OCI-LY1 (cell line): ENCODE data around the gene ABCC6.

Experiments used
- EZH2 ChIP-seq: fragments of 200-600 bp; sonication (generic), shearing (Covaris generic); IDR thresholded peaks from 2 replicates; pipeline ENCODE4 v1.8.0; 2017; ENCODE audit warnings: borderline replicate concordance, mixed run types, mild to moderate bottlenecking, antibody characterized with exemption, low read length, moderate library complexity, mixed read lengths
- TF ChIP-seq, protein P1 (sequence below): fragments of 200-600 bp; sonication (generic), shearing (Covaris generic); IDR thresholded peaks from 2 replicates; pipeline ENCODE4 v1.5.1; 2017; ENCODE audit warnings: mild to moderate bottlenecking, antibody characterized with exemption, low read length, moderate library complexity, mixed read lengths

DNA sequence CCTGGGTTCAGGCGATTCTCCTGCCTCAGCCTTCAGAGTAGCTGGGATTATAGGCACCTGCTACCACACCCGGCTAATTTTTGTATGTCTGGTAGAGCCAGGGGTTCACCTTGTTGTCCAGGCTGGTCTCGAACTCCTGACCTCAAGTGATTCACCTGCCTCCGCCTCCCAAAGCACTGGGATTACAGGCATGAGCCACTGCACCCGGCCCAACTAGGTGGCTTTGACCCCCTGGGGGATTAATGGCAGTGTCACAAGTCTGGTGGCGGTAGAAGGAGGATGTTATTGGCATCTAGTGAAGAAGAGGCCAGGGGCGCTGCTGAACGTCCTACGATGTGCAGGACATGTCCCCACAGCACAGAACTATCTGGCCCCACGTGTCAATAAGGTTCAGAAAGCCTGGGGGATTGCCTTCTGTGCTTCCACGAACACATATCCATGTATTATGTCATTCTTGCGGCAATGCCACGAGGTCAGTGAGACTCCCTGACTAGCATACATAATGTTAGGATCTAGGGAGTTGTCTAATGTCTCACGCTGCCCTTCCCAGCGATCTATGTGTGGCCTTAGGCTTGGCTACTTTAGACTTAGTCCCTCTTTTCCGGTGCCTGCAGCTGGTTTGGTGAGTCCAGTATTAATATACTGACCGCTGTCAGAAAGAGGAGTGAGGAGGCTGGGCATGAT is 75.8 kb downstream of the ABCC6 start:
- no peak for TF ChIP-seq EZH2
- TF ChIP-seq, protein P1, sequence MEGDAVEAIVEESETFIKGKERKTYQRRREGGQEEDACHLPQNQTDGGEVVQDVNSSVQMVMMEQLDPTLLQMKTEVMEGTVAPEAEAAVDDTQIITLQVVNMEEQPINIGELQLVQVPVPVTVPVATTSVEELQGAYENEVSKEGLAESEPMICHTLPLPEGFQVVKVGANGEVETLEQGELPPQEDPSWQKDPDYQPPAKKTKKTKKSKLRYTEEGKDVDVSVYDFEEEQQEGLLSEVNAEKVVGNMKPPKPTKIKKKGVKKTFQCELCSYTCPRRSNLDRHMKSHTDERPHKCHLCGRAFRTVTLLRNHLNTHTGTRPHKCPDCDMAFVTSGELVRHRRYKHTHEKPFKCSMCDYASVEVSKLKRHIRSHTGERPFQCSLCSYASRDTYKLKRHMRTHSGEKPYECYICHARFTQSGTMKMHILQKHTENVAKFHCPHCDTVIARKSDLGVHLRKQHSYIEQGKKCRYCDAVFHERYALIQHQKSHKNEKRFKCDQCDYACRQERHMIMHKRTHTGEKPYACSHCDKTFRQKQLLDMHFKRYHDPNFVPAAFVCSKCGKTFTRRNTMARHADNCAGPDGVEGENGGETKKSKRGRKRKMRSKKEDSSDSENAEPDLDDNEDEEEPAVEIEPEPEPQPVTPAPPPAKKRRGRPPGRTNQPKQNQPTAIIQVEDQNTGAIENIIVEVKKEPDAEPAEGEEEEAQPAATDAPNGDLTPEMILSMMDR = no peak
